ENCODE results near the gene SLC7A5.

Gene SLC7A5

GRCh38 chr16:87845213-87845612, 24.1 kb downstream of the SLC7A5 start:
- DNase-seq = no peak

GRCh38 chr16:87844809-87845208, 24.5 kb downstream of the SLC7A5 start:
- DNase-seq = no peak

GRCh38 chr16:87844120-87844733, 25.1 kb downstream of the SLC7A5 start:
- no peak for DNase-seq

- DNase-seq = no peak
Measured at GRCh38 chr16:87843678-87844105, 25.6 kb downstream of the SLC7A5 start.

- DNase-seq = no peak
Measured at GRCh38 chr16:87842209-87842869, 27.0 kb downstream of the SLC7A5 start.

GRCh38 chr16:87841340-87842208, 27.7 kb downstream of the SLC7A5 start:
- DNase-seq = no peak

- no peak for DNase-seq
Measured at GRCh38 chr16:87840271-87840978, 28.9 kb downstream of the SLC7A5 start.

- DNase-seq = no peak
Measured at GRCh38 chr16:87839542-87840270, 29.6 kb downstream of the SLC7A5 start.

GRCh38 chr16:87838643-87839541, 30.4 kb downstream of the SLC7A5 start:
- no peak for DNase-seq

- no peak for DNase-seq
Measured at GRCh38 chr16:87837627-87838289, 31.5 kb downstream of the SLC7A5 start.

- no peak for DNase-seq
Measured at GRCh38 chr16:87836844-87837581, 32.3 kb downstream of the SLC7A5 start.

GRCh38 chr16:87836346-87836843, 32.9 kb downstream of the SLC7A5 start:
- DNase-seq = no peak

- DNase-seq = no peak
Measured at GRCh38 chr16:87835882-87836331, 33.4 kb downstream of the SLC7A5 start.

GRCh38 chr16:87834668-87835473, 34.4 kb downstream of the SLC7A5 start:
- no peak for DNase-seq

GRCh38 chr16:87834005-87834667, 35.2 kb downstream of the SLC7A5 start:
- DNase-seq = no peak

- no peak for DNase-seq
Measured at GRCh38 chr16:87833548-87833947, 35.8 kb downstream of the SLC7A5 start.

GRCh38 chr16:87832741-87833502, 36.4 kb downstream of the SLC7A5 start:
- no peak for DNase-seq
